ENCODE results near the gene HOXB6.

Gene HOXB6

DNA sequence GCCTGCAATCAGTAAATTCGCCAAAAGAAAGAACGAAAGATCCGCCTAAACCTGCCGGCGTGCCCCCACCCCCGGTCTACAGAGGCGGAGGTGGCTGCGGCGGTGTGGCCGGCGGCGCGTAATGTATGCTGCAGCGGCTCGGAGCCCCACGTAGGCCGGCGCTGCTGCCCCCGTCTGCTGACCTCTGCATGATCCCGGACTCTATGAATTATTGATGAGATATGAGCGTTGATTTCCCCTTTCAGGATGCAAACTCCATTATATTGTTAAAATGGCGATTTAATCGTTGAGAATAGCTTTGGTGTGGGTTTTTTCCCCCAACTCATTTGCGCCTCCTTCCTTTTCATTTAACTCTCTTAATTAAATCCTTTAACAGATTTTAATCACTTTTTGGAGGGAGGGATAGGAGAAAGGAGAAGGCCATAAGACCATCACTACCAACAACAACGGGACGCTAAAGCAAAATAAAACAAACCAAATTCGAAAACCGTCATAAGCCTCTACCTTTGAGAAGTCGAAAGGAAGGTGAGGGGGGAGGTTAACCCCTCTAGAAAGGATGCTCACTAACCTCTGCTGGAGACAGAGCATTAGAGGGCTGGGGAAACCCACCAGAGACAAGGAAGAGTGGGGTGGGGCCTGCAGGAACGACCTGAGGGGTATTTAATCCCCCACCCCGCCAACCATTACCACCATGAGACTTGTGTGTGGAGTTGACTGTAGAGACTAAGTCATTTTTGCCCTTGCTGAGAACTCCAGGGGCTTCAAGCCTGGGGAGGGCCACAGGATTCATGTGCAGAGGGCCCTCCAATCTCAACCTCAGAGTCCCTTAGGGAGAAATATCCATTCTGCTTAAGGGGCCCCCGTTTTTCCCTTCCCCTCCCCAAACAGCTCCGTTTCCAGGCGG, 18.2 kb downstream of the HOXB6 start:
- no peak for DNase-seq (ENCODE audit: low read depth)
- TF ChIP-seq, protein P1, sequence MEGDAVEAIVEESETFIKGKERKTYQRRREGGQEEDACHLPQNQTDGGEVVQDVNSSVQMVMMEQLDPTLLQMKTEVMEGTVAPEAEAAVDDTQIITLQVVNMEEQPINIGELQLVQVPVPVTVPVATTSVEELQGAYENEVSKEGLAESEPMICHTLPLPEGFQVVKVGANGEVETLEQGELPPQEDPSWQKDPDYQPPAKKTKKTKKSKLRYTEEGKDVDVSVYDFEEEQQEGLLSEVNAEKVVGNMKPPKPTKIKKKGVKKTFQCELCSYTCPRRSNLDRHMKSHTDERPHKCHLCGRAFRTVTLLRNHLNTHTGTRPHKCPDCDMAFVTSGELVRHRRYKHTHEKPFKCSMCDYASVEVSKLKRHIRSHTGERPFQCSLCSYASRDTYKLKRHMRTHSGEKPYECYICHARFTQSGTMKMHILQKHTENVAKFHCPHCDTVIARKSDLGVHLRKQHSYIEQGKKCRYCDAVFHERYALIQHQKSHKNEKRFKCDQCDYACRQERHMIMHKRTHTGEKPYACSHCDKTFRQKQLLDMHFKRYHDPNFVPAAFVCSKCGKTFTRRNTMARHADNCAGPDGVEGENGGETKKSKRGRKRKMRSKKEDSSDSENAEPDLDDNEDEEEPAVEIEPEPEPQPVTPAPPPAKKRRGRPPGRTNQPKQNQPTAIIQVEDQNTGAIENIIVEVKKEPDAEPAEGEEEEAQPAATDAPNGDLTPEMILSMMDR (IDR thresholded peaks at IDR 0.05; ENCODE audit: control insufficient read depth, extremely low read depth, insufficient read depth): no peak
- H3K4me3 ChIP-seq (ENCODE audit: low read depth, low read length): no peak overlapping the region

DNA sequence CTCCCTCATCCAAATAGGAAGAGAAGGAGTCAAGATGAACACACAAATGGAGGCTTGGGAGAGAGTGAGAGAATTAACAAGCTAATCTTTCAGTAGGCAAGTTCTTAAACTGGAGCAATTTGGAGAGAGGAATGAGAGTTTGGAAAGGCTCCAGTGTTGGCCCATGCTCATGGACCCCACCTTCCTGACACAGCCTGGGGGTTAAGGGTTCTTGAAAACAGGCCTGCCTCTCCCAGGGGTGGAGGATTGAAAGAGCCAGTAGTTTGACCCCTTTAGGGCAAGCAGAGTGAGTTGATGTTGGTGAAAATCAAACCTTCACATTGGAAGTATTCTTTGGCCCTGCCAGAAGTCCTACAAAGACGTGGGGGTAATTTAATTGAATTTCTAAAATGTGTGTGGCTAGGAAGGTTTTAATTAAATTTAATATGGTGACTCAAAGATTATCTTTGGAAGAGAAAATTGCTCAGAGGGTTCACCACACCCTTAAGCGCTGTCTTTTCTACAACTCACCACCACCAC, 20.5 kb downstream of the HOXB6 start:
- no peak for DNase-seq (ENCODE audit: low read depth)
- no peak overlapping the region for H3K4me3 ChIP-seq (ENCODE audit: low read depth, low read length)
- TF ChIP-seq, protein P1 (IDR thresholded peaks at IDR 0.05; ENCODE audit: control insufficient read depth, extremely low read depth, insufficient read depth): no peak

DNA sequence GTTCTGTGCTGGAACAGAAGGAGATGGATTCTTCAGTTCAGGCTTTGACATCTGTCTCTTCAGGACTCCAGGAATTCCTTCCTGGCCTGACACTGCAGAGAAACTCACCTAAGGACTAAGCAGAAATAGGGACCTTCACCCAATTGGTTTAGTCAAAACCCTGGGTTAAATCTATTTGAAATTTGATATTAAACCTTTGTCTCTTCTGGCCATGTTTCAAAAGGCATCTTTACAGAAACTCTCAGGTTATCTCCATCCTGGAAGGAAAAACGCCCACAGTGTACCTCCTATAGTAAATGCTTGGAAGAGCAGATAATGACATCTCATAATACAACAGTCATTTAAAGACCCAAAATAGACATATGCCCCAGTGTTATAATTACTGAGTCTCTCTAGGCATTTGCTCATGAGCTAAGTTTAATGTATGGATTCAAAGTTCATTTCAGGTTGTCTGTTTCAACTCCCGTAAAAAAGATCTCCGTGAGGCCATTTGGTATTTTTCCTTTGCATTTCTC, 21.0 kb downstream of the HOXB6 start:
- TF ChIP-seq, protein P1 (IDR thresholded peaks at IDR 0.05; ENCODE audit: control insufficient read depth, extremely low read depth, insufficient read depth): no peak
- H3K4me3 ChIP-seq (ENCODE audit: low read depth, low read length): no peak overlapping the region
- DNase-seq (ENCODE audit: low read depth): no peak

DNA sequence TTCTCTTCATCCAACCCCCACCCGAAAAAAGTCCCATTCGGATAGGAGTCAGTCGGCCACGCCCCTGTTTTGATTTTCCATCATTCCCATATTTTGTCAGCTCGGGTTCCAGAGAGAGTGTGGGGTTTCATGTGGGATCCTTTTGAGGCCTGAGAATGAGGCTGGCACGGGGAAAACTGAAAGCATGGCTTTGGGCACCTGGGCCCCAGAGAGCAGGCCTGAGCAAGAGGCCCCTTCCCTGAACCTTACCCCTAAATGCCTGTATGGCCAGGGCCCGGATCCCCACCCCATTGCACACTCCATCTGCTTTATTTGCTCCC, 22.1 kb downstream of the HOXB6 start:
- no peak for DNase-seq (ENCODE audit: low read depth)
- TF ChIP-seq, protein P1 (IDR thresholded peaks at IDR 0.05; ENCODE audit: control insufficient read depth, extremely low read depth, insufficient read depth): no peak
- no peak overlapping the region for H3K4me3 ChIP-seq (ENCODE audit: low read depth, low read length)

DNA sequence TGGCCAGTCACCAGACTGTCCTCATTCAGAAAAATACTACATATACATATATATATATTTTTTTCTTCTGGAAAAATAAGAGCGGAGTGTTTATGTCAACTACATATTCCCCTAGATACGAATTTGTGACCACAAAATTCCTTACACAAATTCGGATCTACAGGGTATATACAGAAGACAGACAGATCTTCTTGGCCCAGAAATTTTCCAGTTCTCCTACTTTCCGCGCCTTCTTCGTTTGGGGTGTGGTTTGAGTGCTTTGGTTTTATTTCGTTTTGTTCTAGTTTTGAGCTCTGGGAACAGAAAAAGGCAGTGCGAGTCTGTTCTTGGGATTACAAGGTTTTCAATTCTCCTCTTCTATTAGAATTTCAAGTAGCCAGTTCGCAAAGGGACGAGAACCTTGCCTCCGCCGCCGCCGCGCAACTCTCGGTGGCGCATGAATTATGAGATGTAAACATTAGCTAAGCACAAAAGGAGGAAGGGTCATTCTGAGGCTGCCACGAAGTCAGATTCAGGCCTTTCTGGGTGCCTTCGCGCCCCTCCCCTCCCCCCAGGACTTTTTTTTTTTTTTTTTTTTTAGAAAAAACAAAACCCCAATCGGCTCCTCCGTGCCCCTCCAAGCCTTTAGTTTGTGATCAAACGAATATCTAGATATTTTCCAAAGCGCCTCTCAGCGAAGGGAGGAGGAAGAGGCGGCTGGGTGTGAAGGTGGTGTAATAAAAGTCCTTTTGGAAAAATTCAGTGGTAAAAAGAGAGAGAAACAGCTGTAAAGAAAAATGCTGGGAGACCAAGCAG, 24.8 kb downstream of the HOXB6 start:
- TF ChIP-seq, protein P1 (IDR thresholded peaks at IDR 0.05; ENCODE audit: control insufficient read depth, extremely low read depth, insufficient read depth): no peak
- no peak overlapping the region for H3K4me3 ChIP-seq (ENCODE audit: low read depth, low read length)
- no peak for DNase-seq (ENCODE audit: low read depth)

DNA sequence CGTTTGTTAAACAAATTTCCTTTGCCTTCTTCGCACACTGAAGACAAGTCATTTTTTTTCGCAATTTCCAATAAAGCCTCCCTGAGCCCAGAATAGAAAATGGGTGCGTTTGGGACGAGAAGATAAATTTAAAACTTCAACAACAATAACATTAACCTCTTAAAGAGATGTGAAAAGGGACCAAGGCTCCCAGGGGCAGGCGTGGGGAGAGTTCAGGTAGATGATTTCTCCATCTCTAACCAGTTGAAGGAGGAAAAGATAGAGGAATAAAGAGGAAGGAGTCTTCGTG, 25.4 kb downstream of the HOXB6 start:
- no peak overlapping the region for H3K4me3 ChIP-seq (ENCODE audit: low read depth, low read length)
- TF ChIP-seq, protein P1 (IDR thresholded peaks at IDR 0.05; ENCODE audit: control insufficient read depth, extremely low read depth, insufficient read depth): no peak
- DNase-seq (ENCODE audit: low read depth): no peak

All from LNCaP clone FGC (cell line).